GM18505 (cell line): ENCODE data around the gene GNS.

Source experiments
- ATAC-seq: cut with Tn5 transposase; IDR thresholded peaks from one replicate; pipeline ENCODE4 v1.9.1; 2021; ENCODE audit not compliant: unreplicated experiment
- POLR2A ChIP-seq: IDR thresholded peaks from 4 replicates; pipeline ENCODE4 v1.6.1; 2011; ENCODE audit warnings: borderline replicate concordance; ENCODE audit not compliant: insufficient read depth, insufficient read length; ENCODE audit errors: extremely low read depth

Gene GNS

GRCh38 chr12:64739778-64740177 lies 19.4 kb downstream of the GNS start:
- no peak for ATAC-seq
- no peak for TF ChIP-seq POLR2A

- peak; percentile 52 for ATAC-seq
- no peak for TF ChIP-seq POLR2A
Observed at GRCh38 chr12:64737539-64737938, 21.7 kb downstream of the GNS start.

GRCh38 chr12:64736771-64737170 lies 22.4 kb downstream of the GNS start:
- TF ChIP-seq POLR2A = no peak
- ATAC-seq = no peak

- ATAC-seq = no peak
- TF ChIP-seq POLR2A = no peak
Observed at GRCh38 chr12:64735442-64735841, 23.8 kb downstream of the GNS start.

GRCh38 chr12:64733857-64734256 lies 25.3 kb downstream of the GNS start:
- no peak for TF ChIP-seq POLR2A
- no peak for ATAC-seq

GRCh38 chr12:64731683-64732082 lies 27.5 kb downstream of the GNS start:
- TF ChIP-seq POLR2A = no peak
- no peak for ATAC-seq

GRCh38 chr12:64730588-64730969 lies 28.6 kb downstream of the GNS start:
- no peak for TF ChIP-seq POLR2A
- no peak for ATAC-seq

GRCh38 chr12:64729909-64730587 lies 29.2 kb downstream of the GNS start:
- no peak for ATAC-seq
- TF ChIP-seq POLR2A = no peak

- TF ChIP-seq POLR2A = no peak
- ATAC-seq = no peak
Observed at GRCh38 chr12:64724201-64724745, 34.9 kb downstream of the GNS start.

- TF ChIP-seq POLR2A = no peak
Observed at GRCh38 chr12:64723630-64724029, 35.6 kb downstream of the GNS start.

GRCh38 chr12:64722835-64723234 lies 36.4 kb downstream of the GNS start:
- no peak for TF ChIP-seq POLR2A
- ATAC-seq = no peak

More at GRCh38 chr12:64723630-64724029, 35.6 kb downstream of the GNS start:
- ATAC-seq = no peak

GRCh38 chr12:64720884-64721283 lies 38.3 kb downstream of the GNS start:
- ATAC-seq = no peak
- no peak for TF ChIP-seq POLR2A

- ATAC-seq = no peak
- no peak for TF ChIP-seq POLR2A
Observed at GRCh38 chr12:64718649-64719048, 40.6 kb downstream of the GNS start.

GRCh38 chr12:64716839-64717455 lies 42.3 kb downstream of the GNS start:
- no peak for TF ChIP-seq POLR2A
- no peak for ATAC-seq
